ENCODE data around the gene PCSK5.

GRCh38 chr9:75914883-75915452 is 24.5 kb downstream of the PCSK5 start:
- TF ChIP-seq POLR2A (IDR thresholded peaks at IDR 0.05; ENCODE audit: low read length) (no peak), GATA1 (IDR thresholded peaks at IDR 0.05; ENCODE audit: low read depth, low read length) (no peak)
